ENCODE data around the gene UBE2QL1. TPM values are rescaled to one million over a fixed set of nuclear protein-coding genes. Genes with fewer than 3 reads are reported as not detected.

UBE2QL1 gene
- total RNA-seq, 2 donors from 2014 or later, result 0.33 to 0.78 TPM

GRCh38 chr5:6459896-6460295, 11.2 kb downstream of the UBE2QL1 start:
- H3K4me3 ChIP-seq, result no peak overlapping the region
- TF ChIP-seq POLR2A (IDR thresholded peaks at IDR 0.05) (no peak), CTCF (IDR thresholded peaks at IDR 0.05) (no peak)
- no peaks in the 10 kb centered on the region for H3K36me3 ChIP-seq (replicated peaks in 1 of 2; ENCODE audit: insufficient read depth in 1 of 2, low read depth in 2 of 2)
- H3K27me3 ChIP-seq, result no peaks in the 10 kb centered on the region
- H3K4me1 ChIP-seq, result no peaks in the 10 kb centered on the region
- ATAC-seq (no peak), DNase-seq (no peak)
- no peaks in the 10 kb centered on the region for H3K9me3 ChIP-seq
- 51 to 54% methylated on average over 5 of the region's 5 CpGs for WGBS, 2 donors
- intact Hi-C loops (cut with DNase I), result no loop called here
- no peak overlapping the region for H3K27ac ChIP-seq

GRCh38 chr5:6461006-6461405, 12.3 kb downstream of the UBE2QL1 start:
- no peak for ATAC-seq

GRCh38 chr5:6461793-6462650, 13.4 kb downstream of the UBE2QL1 start:
- 74 to 79% methylated on average over 13 to 17 of the region's 17 CpGs for WGBS, 2 donors
- TF ChIP-seq POLR2A (IDR thresholded peaks at IDR 0.05) (no peak), CTCF (IDR thresholded peaks at IDR 0.05) (no peak)
- ATAC-seq, result no peak

More at GRCh38 chr5:6461006-6461405, 12.3 kb downstream of the UBE2QL1 start:
- Histone ChIP-seq H3K4me1 (no peaks in the 10 kb centered on the region), H3K4me3 (no peak overlapping the region), H3K36me3 (replicated peaks in 1 of 2; ENCODE audit: insufficient read depth in 1 of 2, low read depth in 2 of 2) (no peaks in the 10 kb centered on the region), H3K9me3 (no peaks in the 10 kb centered on the region), H3K27ac (no peak overlapping the region), H3K27me3 (no peaks in the 10 kb centered on the region)
- TF ChIP-seq POLR2A (IDR thresholded peaks at IDR 0.05) (no peak), CTCF (IDR thresholded peaks at IDR 0.05) (no peak)
- intact Hi-C loops (cut with DNase I), result no loop called here
- DNase-seq, result no peak
- 56 to 63% methylated on average over 2 of the region's 2 CpGs for whole genome bisulfite sequencing, 2 donors

GRCh38 chr5:6462671-6463070, 14.0 kb downstream of the UBE2QL1 start:
- H3K27ac ChIP-seq, result no peak overlapping the region
- 81 to 86% methylated on average over 7 of the region's 7 CpGs for WGBS, 2 donors
- DNase-seq (no peak), ATAC-seq (no peak)
- no peaks in the 10 kb centered on the region for H3K27me3 ChIP-seq
- H3K4me1 ChIP-seq, result no peaks in the 10 kb centered on the region
- TF ChIP-seq POLR2A (IDR thresholded peaks at IDR 0.05), result no peak
- no peak for TF ChIP-seq CTCF (IDR thresholded peaks at IDR 0.05)
- no peaks in the 10 kb centered on the region for H3K9me3 ChIP-seq
- intact Hi-C loops (cut with DNase I), result no loop called here
- H3K4me3 ChIP-seq, result no peak overlapping the region
- H3K36me3 ChIP-seq (replicated peaks in 1 of 2; ENCODE audit: insufficient read depth in 1 of 2, low read depth in 2 of 2), result no peaks in the 10 kb centered on the region

More at GRCh38 chr5:6461793-6462650, 13.4 kb downstream of the UBE2QL1 start:
- no peaks in the 10 kb centered on the region for H3K4me1 ChIP-seq
- no peaks in the 10 kb centered on the region for H3K9me3 ChIP-seq
- no peak overlapping the region for H3K4me3 ChIP-seq
- no peak for DNase-seq
- no peak overlapping the region for H3K27ac ChIP-seq
- intact Hi-C loops (cut with DNase I), result no loop called here
- no peaks in the 10 kb centered on the region for H3K27me3 ChIP-seq
- H3K36me3 ChIP-seq (replicated peaks in 1 of 2; ENCODE audit: insufficient read depth in 1 of 2, low read depth in 2 of 2), result no peaks in the 10 kb centered on the region

GRCh38 chr5:6464441-6464840, 15.8 kb downstream of the UBE2QL1 start:
- WGBS, 2 donors, result 74 to 78% methylated on average over 6 of the region's 6 CpGs
- Histone ChIP-seq H3K27me3 (no peaks in the 10 kb centered on the region), H3K27ac (no peak overlapping the region), H3K36me3 (replicated peaks in 1 of 2; ENCODE audit: insufficient read depth in 1 of 2, low read depth in 2 of 2) (no peaks in the 10 kb centered on the region), H3K9me3 (no peaks in the 10 kb centered on the region), H3K4me1 (no peaks in the 10 kb centered on the region), H3K4me3 (no peak overlapping the region)
- intact Hi-C loops (cut with DNase I), result no loop called here
- TF ChIP-seq POLR2A (IDR thresholded peaks at IDR 0.05) (no peak), CTCF (IDR thresholded peaks at IDR 0.05) (no peak)
- no peak for DNase-seq
- no peak for ATAC-seq

All from body of pancreas (tissue), 4 donors.